Measurements from ENCODE around the gene DAPK1. TPM values are rescaled to one million over a fixed set of nuclear protein-coding genes. Genes with fewer than 3 reads are reported as not detected.

DAPK1 gene
- polyA plus RNA-seq, 1 of the 3 experiments (the other 2 are of a cell fraction): 0.61 TPM

DNA sequence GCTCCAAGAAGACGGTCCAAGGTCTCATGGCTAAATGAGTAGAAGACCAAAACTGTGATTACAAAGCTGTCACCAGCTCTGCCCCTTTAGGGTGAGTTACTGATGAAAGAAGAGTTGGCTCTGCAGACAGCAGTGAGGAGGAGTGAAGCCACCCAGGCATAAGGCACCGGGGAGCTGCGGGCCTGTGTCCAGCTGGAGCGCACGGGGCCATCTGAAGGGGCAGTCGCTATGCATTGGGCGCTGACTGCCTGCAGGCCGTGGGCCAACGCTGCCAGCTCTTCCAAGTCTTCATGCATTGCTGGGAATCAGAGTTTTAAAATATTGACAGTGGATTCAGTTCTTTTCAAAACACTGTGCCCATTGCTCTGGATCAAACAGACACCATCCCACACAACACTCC is 70.3 kb downstream of the DAPK1 start:
- H3F3A ChIP-seq (replicated peaks; ENCODE audit: insufficient read depth): no peaks in the 10 kb centered on the region
- no peak overlapping the region for H2AFZ ChIP-seq (ENCODE audit: low read depth)
- no peaks in the 10 kb centered on the region for H3K36me3 ChIP-seq (replicated peaks in 1 of 2; ENCODE audit: control insufficient read depth in 1 of 2, insufficient read depth in 2 of 2, low read length in 1 of 2)
- H3K27ac ChIP-seq (ENCODE audit: low read depth in 2 of 2, low read length in 1 of 2): peak overlapping the region in 1 of 2 experiments; percentile 34; a peak in 2 of 4 replicates
- ChIA-PET CTCF (interaction anchor here (1.0 to 1.6 kb wide), 3 partner anchors 10 to 70 kb away, joined by 3 to 5 read pairs (median 4); partner anchors contain the start of gene DAPK1), POLR2A (interaction anchor here (2.3 kb wide), 1 partner anchor 11 kb away, joined by 11 read pairs; no protein-coding TSS in a partner anchor)
- H3K9me2 ChIP-seq: no peaks in the 10 kb centered on the region
- no peak overlapping the region for H3K4me2 ChIP-seq
- no peaks in the 10 kb centered on the region for H3K9me3 ChIP-seq
- H3K27me3 ChIP-seq (ENCODE audit: insufficient read depth): no peaks in the 10 kb centered on the region
- TF ChIP-seq TEAD4 (IDR thresholded peaks at IDR 0.05; ENCODE audit: borderline replicate concordance, insufficient read depth) (no peak), SIN3A (IDR thresholded peaks at IDR 0.05; ENCODE audit: borderline replicate concordance, low read depth, low read length) (no peak), POLR2AphosphoS5 (IDR thresholded peaks at IDR 0.05; ENCODE audit: low read depth, low read length) (no peak), NRF1 (IDR thresholded peaks at IDR 0.05; ENCODE audit: low read depth, low read length) (no peak), FOSL2 (IDR thresholded peaks at IDR 0.05; ENCODE audit: borderline replicate concordance, low read depth) (no peak), EZH2phosphoT487 (IDR thresholded peaks at IDR 0.05; ENCODE audit: borderline replicate concordance, low read depth) (no peak), RXRA (IDR thresholded peaks at IDR 0.05; ENCODE audit: borderline replicate concordance, low read depth) (no peak), CHD2 (IDR thresholded peaks at IDR 0.05; ENCODE audit: low read length, partially characterized antibody) (no peak), GATA2 (CRISPR knock-in tag; IDR thresholded peaks at IDR 0.05) (no peak), FOXJ3 (CRISPR knock-in tag; IDR thresholded peaks at IDR 0.05) (no peak), TAF1 (IDR thresholded peaks at IDR 0.05; ENCODE audit: borderline replicate concordance, low read depth, low read length) (no peak), JUND (IDR thresholded peaks at IDR 0.05) (no peak), NFIC (IDR thresholded peaks at IDR 0.05; ENCODE audit: borderline replicate concordance) (no peak)
- TF ChIP-seq, protein P1, sequence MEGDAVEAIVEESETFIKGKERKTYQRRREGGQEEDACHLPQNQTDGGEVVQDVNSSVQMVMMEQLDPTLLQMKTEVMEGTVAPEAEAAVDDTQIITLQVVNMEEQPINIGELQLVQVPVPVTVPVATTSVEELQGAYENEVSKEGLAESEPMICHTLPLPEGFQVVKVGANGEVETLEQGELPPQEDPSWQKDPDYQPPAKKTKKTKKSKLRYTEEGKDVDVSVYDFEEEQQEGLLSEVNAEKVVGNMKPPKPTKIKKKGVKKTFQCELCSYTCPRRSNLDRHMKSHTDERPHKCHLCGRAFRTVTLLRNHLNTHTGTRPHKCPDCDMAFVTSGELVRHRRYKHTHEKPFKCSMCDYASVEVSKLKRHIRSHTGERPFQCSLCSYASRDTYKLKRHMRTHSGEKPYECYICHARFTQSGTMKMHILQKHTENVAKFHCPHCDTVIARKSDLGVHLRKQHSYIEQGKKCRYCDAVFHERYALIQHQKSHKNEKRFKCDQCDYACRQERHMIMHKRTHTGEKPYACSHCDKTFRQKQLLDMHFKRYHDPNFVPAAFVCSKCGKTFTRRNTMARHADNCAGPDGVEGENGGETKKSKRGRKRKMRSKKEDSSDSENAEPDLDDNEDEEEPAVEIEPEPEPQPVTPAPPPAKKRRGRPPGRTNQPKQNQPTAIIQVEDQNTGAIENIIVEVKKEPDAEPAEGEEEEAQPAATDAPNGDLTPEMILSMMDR (IDR thresholded peaks at IDR 0.05): no peak
- TF ChIP-seq, protein P2, sequence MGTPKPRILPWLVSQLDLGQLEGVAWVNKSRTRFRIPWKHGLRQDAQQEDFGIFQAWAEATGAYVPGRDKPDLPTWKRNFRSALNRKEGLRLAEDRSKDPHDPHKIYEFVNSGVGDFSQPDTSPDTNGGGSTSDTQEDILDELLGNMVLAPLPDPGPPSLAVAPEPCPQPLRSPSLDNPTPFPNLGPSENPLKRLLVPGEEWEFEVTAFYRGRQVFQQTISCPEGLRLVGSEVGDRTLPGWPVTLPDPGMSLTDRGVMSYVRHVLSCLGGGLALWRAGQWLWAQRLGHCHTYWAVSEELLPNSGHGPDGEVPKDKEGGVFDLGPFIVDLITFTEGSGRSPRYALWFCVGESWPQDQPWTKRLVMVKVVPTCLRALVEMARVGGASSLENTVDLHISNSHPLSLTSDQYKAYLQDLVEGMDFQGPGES (IDR thresholded peaks at IDR 0.05; ENCODE audit: low read depth, low read length): no peak
- TF ChIP-seq, protein P3, sequence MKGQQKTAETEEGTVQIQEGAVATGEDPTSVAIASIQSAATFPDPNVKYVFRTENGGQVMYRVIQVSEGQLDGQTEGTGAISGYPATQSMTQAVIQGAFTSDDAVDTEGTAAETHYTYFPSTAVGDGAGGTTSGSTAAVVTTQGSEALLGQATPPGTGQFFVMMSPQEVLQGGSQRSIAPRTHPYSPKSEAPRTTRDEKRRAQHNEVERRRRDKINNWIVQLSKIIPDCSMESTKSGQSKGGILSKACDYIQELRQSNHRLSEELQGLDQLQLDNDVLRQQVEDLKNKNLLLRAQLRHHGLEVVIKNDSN (IDR thresholded peaks at IDR 0.05; ENCODE audit: borderline replicate concordance, low read depth): no peak
- TF ChIP-seq, protein P4, sequence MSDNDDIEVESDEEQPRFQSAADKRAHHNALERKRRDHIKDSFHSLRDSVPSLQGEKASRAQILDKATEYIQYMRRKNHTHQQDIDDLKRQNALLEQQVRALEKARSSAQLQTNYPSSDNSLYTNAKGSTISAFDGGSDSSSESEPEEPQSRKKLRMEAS (IDR thresholded peaks at IDR 0.05; ENCODE audit: low read depth): no peak
- peaks cover 8 to 39% of the 10 kb centered on the region in 2 experiments; a peak in 3 of 4 replicates for H3K4me1 ChIP-seq (ENCODE audit: control insufficient read depth in 1 of 2, insufficient read depth in 2 of 2, low read depth in 1 of 2, low read length in 1 of 2)
- DNase-seq: no peak
- no peak overlapping the region for H3K4me3 ChIP-seq (ENCODE audit: low read depth in 2 of 2, low read length in 1 of 2)
- no peak overlapping the region for H3K9ac ChIP-seq
- 74% methylated on average over 8 of the region's 9 CpGs for WGBS (ENCODE audit: low lambda C conversion rate)
- H4K20me1 ChIP-seq (ENCODE audit: insufficient read depth): no peaks in the 10 kb centered on the region
- no peaks in the 10 kb centered on the region for H3K79me2 ChIP-seq (ENCODE audit: insufficient read depth)

Measured in SK-N-SH (cell line).